ENCODE data around the gene NCBP3.

Gene NCBP3

DNA sequence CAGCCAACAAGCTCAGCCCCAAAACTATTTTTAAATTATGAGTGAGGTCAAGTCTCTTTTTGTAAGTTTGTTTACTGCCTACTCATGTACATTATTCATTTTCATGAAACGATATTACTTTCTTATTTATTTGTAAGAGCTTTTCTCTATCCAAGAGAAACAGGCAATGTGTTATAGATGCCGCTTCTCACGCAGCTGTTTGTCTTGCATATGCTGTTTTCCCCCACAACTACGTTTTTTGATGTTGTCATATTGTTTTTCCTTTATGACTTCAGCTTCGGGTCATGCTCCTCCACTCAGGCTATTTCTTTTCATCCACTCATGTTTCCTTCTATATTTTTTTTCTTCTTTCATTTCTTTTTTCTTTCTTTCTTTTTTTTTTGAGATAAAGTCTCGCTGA is 65.1 kb downstream of the NCBP3 start:
- no peak for DNase-seq

DNA sequence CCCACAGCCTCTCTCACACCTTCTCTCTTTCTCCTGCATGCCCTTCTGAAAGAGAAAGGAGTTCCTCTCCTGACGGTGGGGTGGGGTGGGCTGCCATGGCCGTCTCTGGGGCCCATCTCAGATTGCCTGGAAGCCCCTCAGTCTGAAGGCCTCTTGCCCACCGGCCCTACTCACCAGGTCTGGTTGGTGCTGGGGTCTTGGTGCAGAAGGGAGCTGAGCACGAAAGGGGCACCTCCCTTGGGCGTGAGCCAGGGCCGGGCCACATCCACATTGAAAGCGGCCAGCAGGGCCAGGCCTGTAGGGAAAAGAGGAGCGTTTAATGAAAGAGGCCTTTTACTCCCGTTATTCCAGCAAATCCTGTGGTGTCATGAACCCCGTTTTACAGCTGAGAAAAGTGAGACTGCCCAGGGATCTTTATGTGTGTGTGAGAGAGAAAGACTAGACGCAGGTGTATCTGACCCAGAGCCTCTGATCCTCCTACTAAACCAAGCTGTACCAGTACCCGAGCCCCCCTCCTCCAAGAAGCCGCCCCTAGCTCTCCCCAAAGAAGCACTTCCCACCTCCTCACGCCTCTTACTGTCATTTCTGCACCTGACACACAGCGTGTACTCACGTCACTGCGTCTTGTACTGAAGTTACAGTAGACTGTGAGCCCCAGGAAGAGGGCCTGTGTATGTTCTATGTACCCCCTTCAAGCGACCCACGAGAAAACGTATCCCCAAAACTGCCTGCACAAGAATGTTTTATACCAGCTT is 68.5 kb downstream of the NCBP3 start:
- no peak for DNase-seq

DNA sequence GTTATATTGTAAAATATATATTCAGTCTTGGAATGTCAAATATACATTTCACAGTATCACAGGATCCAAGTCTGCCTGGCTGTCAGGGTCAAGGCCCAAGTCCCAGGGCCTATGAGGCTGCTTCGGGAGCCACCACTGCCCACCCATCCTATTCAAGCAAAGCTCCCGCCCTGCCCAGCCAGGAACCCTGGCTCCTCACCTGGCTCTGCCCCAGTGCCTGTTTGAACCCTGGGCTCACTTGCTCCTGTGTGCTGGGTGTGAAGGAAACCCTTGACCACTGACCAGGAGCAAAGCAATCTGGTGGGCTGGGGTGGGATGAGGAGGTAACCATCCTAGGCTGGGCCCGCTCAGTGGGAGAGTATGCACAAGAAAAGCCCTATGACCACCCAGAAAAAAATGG is 72.1 kb downstream of the NCBP3 start:
- DNase-seq = no peak

- DNase-seq = no peak
Measured at GRCh38 chr17:3773511-3773910, 72.5 kb downstream of the NCBP3 start.

DNA sequence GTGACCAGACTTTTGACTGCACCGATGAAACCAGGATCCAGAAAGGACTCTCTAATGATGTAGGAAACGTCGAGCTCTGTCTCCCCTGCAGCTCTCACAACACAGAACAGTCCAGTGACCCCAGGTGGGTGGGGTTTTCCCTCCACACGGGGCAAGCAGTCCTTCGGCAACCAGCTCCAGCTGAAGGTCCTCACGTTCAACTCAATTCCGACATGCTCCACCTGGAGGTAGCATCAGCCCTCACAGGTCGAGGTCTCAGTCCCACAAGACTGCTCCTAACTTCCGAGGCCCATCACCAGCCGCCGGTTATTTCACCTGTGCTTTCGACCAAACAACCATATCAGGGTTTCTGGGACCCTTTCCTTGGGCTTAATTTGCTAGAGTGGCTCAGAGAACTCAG is 73.3 kb downstream of the NCBP3 start:
- DNase-seq = no peak

GRCh38 chr17:3771140-3771539 is 74.9 kb downstream of the NCBP3 start:
- no peak for DNase-seq

DNA sequence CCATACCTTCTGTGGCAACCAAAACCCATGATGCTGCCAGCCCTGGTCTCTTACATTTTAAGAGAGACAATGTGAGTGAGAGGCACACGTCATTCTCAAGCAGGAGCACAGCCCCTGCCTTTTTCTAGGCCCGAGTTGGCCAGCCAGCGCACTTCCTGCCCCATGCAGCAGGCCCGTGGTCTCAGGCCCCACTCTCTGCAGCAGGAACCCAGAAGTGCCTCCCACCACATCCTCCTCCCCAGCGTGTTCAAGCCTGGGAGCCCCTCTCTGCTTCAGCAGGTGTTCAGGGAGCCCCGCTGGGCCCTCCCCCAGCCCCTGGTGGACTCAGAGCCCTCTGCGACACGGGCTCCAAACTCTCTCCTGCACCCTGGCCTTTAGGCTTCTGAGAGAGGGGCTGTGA is 75.6 kb downstream of the NCBP3 start:
- no peak for DNase-seq

DNA sequence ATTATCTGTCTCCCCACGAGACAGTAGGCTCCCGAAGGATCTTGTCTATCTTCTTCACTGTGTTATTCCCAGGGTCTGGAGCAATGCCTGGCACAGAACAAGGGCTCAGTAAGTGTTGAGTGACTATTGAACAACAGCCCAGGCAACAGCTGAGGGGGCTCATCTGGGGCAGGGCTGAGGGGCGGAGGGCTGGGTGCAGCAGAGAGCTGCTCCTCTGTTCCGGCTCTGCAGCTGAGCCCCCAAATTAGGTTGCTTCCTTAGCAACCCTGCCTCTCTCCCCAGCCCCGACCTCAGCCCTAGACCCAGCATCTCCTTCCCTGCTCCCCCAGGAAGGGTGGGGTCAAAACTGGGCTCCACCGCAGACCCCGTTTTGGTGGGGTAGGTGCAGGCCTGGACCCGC is 77.3 kb downstream of the NCBP3 start:
- no peak for DNase-seq

DNA sequence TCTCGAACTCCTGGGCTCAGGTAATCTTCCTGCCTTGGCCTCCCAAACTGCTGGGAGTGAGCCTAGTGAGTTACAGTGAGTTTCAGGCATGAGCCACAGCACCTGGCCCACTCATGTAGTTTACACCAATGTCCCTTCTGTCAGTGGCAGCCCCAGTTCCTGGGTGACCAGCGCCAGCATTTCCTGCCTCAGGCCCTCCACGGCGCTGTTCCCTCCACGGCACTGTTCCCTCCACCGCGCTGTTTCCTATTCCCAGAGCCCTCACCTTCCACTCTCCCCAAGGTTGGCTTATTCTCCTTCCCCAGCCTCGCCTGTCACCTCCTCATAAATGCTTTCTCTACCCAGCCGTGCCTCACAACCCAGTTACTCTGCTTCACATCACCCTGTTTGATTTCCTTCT is 77.7 kb downstream of the NCBP3 start:
- DNase-seq = no peak

DNA sequence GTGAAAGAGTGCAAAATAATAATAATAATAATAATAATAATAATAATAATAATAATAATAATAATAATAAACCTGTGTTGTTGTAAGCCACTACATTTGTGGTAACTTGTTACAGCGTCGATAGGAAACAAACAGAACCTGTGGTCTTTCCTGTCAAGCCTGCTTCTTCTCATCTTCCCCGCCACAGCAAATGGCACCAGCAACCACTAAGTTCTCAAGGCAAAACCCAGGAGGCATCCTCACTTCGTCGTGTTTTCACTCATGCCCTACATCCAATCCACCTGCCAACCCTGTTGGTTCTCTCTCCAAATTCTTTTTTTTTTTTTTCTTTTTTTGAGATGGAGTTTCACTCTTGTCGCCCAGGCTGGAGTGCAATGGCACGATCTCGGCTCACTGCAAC is 79.3 kb downstream of the NCBP3 start:
- no peak for DNase-seq

GRCh38 chr17:3765981-3766380 is 80.1 kb downstream of the NCBP3 start:
- DNase-seq = no peak

- DNase-seq = no peak
Measured at GRCh38 chr17:3763777-3764170, 82.3 kb downstream of the NCBP3 start.

- no peak for DNase-seq
Measured at GRCh38 chr17:3762922-3763776, 82.9 kb downstream of the NCBP3 start.

DNA sequence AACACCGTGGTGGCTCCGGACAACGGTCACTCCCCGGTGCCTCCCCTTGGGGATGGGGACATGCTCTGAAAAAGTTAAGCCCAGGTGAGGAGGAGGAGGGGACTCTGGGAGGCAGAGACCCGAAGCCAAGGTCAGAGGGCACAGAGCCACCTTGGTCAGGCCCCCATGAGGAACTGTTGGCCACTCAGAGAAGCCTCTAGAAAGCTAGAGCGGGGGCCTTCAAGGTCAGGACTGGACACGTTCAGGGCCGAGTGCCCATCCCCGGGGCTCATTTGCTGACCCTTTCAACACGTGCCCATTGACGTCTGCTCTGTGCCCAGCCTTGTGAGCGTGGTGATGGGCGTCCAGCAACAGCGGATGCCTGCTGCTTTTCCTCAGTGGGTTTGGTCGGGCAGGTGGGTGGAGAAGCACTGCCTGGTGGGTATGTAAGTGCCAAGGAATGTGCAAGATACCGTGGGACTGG is 84.1 kb downstream of the NCBP3 start:
- DNase-seq = no peak

DNA sequence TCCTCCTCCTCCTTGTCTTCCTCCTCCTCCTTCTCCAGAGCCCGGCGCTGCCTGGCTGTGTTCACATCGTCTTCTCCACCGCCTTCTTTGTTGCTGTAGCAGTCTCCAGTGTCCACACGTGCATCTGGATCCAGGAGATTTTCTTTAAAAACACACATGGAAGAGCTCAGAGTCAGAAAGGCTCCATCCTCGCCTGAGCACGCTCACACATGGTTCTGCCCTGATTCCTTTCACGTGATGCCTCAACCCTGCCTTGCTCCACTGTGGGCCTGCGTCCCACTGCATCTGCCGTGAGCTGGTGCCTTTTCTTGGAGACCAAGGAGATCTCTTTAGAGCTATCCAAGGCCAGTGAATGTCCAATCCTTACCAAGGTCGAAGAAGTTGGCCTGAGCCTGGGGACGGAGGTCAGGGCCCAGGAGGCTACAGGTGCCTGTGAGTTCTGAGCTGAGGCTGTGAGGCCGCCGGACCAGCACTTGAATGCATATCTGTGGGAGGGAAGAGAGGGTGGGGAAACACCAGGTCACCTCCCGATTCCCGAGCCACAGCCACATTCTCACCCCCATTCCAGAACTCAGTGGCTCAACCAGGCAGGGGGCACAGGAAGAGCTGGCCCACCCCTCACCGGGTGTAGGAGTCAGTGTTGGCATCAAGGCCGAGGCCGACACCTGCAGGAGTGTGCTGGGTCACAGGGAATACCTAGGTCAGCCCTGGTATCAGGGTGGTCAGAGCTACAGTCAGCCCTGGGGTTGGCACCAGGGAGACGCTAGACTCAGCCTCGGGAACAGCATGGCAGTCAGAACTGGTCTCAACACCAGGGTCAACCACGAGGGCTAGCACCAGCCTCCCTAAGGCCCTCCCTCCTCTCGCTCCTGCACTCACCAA is 84.8 kb downstream of the NCBP3 start:
- no peak for DNase-seq

DNA sequence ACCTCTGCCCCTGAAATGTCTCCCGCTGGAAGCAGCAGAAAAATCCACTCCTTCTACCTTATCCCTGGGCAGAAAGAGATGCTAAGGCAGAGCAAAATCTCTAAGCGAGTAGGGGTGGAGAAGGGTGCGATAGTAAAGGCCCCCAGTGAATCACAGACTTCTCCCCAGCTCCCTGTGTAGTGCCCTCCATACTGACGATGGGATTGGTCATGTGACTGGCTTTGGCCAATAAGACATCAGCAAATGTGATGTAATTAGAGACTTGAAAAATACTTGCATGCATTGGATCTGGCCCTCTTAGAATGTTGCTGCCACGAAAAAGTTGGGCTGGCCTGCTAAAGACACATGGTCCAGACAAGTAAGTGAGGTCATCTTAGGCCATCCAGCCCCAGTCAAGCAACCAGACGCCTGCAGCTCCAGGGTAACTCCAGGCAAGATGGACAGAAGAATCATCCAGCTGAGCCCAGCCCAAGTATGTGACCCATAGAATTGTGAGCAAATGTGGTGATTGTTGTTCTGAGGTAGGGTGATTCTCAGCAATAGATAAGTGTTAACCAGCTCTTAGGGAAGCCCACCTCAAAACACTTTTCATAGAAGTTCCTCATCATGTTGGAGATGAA is 86.3 kb downstream of the NCBP3 start:
- DNase-seq = no peak

- no peak for DNase-seq
Measured at GRCh38 chr17:3755335-3756030, 90.6 kb downstream of the NCBP3 start.

GRCh38 chr17:3754458-3755334 is 91.3 kb downstream of the NCBP3 start:
- peak; percentile 95 to 97 for DNase-seq

GRCh38 chr17:3754066-3754457 is 92.0 kb downstream of the NCBP3 start:
- no peak for DNase-seq

- DNase-seq = no peak
Measured at GRCh38 chr17:3753624-3754023, 92.4 kb downstream of the NCBP3 start.

Measured in NCI-H187 (cell line).